Parathyroid adenoma (tissue), 2 donors: ENCODE measurements around the gene ITGAX.

ENCODE experiments used
- H2AFZ ChIP-seq: fragments of 300-600 bp; sonication (generic); one replicate; pipeline ENCODE4 v1.7.0; 2017; ENCODE audit warnings: antibody characterized with exemption, mild to moderate bottlenecking
- H3K27ac ChIP-seq: fragments of 300-600 bp; sonication (generic); one replicate; pipeline ENCODE4 v1.7.0; 2017
- H3K27me3 ChIP-seq: fragments of 300-600 bp; sonication (generic); one replicate; pipeline ENCODE4 v1.7.0; 2017; ENCODE audit warnings: low read length; ENCODE audit not compliant: control insufficient read depth, insufficient read depth
- H3K36me3 ChIP-seq: fragments of 300-600 bp; sonication (generic); one replicate; pipeline ENCODE4 v1.7.0; 2017; ENCODE audit warnings: low read length; ENCODE audit not compliant: control insufficient read depth, insufficient read depth
- H3K4me1 ChIP-seq: fragments of 300-600 bp; sonication (generic); one replicate; pipeline ENCODE4 v1.7.0; 2017; ENCODE audit warnings: control low read depth
- H3K4me2 ChIP-seq: fragments of 300-600 bp; sonication (generic); one replicate; pipeline ENCODE4 v1.7.0; 2017; ENCODE audit warnings: low read length
- H3K4me3 ChIP-seq: fragments of 300-600 bp; sonication (generic); one replicate; pipeline ENCODE4 v1.7.0; 2017; ENCODE audit warnings: low read depth, low read length
- H3K79me2 ChIP-seq: fragments of 300-600 bp; sonication (generic); one replicate; pipeline ENCODE4 v1.7.0; 2017; ENCODE audit warnings: control low read depth
- H3K9ac ChIP-seq: fragments of 300-600 bp; sonication (generic); one replicate; pipeline ENCODE4 v1.7.0; 2017; ENCODE audit warnings: mild to moderate bottlenecking
- H3K9me3 ChIP-seq: fragments of 300-600 bp; sonication (generic); one replicate; pipeline ENCODE4 v1.7.0; 2017; ENCODE audit warnings: low read length; ENCODE audit not compliant: control insufficient read depth
- CTCF ChIP-seq: fragments of 300-600 bp; sonication (generic); IDR thresholded peaks from one replicate; pipeline ENCODE4 v1.7.0; 2017; ENCODE audit warnings: antibody characterized with exemption, mild to moderate bottlenecking
- donor health status: primary hyperparathyroidism.

ITGAX gene

GRCh38 chr16:31371619-31372484, 16.9 kb downstream of the ITGAX start:
- no peak overlapping the region for H3K4me2 ChIP-seq
- H3K9me3 ChIP-seq: no peaks in the 10 kb centered on the region
- H3K4me3 ChIP-seq: no peak overlapping the region
- H2AFZ ChIP-seq: no peak overlapping the region
- H3K27me3 ChIP-seq: no peaks in the 10 kb centered on the region
- no peaks in the 10 kb centered on the region for H3K4me1 ChIP-seq
- H3K79me2 ChIP-seq: no peaks in the 10 kb centered on the region
- H3K9ac ChIP-seq: no peak overlapping the region
- H3K36me3 ChIP-seq: no peaks in the 10 kb centered on the region
- TF ChIP-seq CTCF: no peak
- no peak overlapping the region for H3K27ac ChIP-seq

- TF ChIP-seq CTCF: no peak
- no peak overlapping the region for H3K9ac ChIP-seq
Observed at GRCh38 chr16:31373235-31373634, 18.3 kb downstream of the ITGAX start.

GRCh38 chr16:31375231-31375630, 20.3 kb downstream of the ITGAX start:
- Histone ChIP-seq H2AFZ (no peak overlapping the region), H3K9ac (no peak overlapping the region), H3K36me3 (no peaks in the 10 kb centered on the region), H3K4me3 (no peak overlapping the region), H3K4me1 (no peaks in the 10 kb centered on the region), H3K4me2 (no peak overlapping the region), H3K27me3 (no peaks in the 10 kb centered on the region), H3K9me3 (no peaks in the 10 kb centered on the region), H3K79me2 (no peaks in the 10 kb centered on the region), H3K27ac (no peak overlapping the region)
- no peak for TF ChIP-seq CTCF

More at GRCh38 chr16:31373235-31373634, 18.3 kb downstream of the ITGAX start:
- Histone ChIP-seq H3K4me2 (no peak overlapping the region), H3K4me1 (no peaks in the 10 kb centered on the region), H3K9me3 (no peaks in the 10 kb centered on the region), H3K27ac (no peak overlapping the region), H3K36me3 (no peaks in the 10 kb centered on the region), H2AFZ (no peak overlapping the region), H3K79me2 (no peaks in the 10 kb centered on the region), H3K4me3 (no peak overlapping the region), H3K27me3 (no peaks in the 10 kb centered on the region)

- Histone ChIP-seq H3K4me2 (no peak overlapping the region), H3K36me3 (no peaks in the 10 kb centered on the region), H3K27ac (no peak overlapping the region), H3K9ac (no peak overlapping the region), H3K4me1 (no peaks in the 10 kb centered on the region), H2AFZ (no peak overlapping the region), H3K27me3 (no peaks in the 10 kb centered on the region), H3K9me3 (no peaks in the 10 kb centered on the region), H3K79me2 (no peaks in the 10 kb centered on the region), H3K4me3 (no peak overlapping the region)
- no peak for TF ChIP-seq CTCF
Observed at GRCh38 chr16:31376705-31377104, 21.7 kb downstream of the ITGAX start.
